ENCODE results near the gene C1orf21. TPM values are rescaled to one million over a fixed set of nuclear protein-coding genes. Genes with fewer than 3 reads are reported as not detected.

C1orf21 gene
- total RNA-seq, 1 donor from 2014 or later: 0.09 TPM

GRCh38 chr1:184465489-184466146, 78.8 kb downstream of the C1orf21 start:
- H3K4me1 Mint-ChIP-seq: no peaks in the 10 kb centered on the region
- ATAC-seq (ENCODE audit: low read depth) (no peak), DNase-seq (no peak)
- POLR2A ChIA-PET: no interaction called here
- no peaks in the 10 kb centered on the region for H3K9me3 Mint-ChIP-seq
- TF ChIP-seq CTCF (IDR thresholded peaks at IDR 0.05): no peak
- H3K4me3 Mint-ChIP-seq: no peak overlapping the region
- no peaks in the 10 kb centered on the region for H3K27me3 Mint-ChIP-seq
- no peak overlapping the region for H3K27ac Mint-ChIP-seq
- H3K36me3 Mint-ChIP-seq (ENCODE audit: low read depth): no peaks in the 10 kb centered on the region
- intact Hi-C loops (cut with micrococcal nuclease): no loop called here
- CTCF ChIA-PET: no interaction called here

GRCh38 chr1:184467295-184467694, 80.5 kb downstream of the C1orf21 start:
- Mint-ChIP-seq H3K9me3 (no peaks in the 10 kb centered on the region), H3K4me3 (no peak overlapping the region), H3K4me1 (no peaks in the 10 kb centered on the region), H3K27me3 (no peaks in the 10 kb centered on the region), H3K27ac (no peak overlapping the region), H3K36me3 (ENCODE audit: low read depth) (no peaks in the 10 kb centered on the region)
- ChIA-PET CTCF (no interaction called here), POLR2A (no interaction called here)
- intact Hi-C loops (cut with micrococcal nuclease): no loop called here
- DNase-seq: no peak
- no peak for TF ChIP-seq CTCF (IDR thresholded peaks at IDR 0.05)
- no peak for ATAC-seq (ENCODE audit: low read depth)

GRCh38 chr1:184469396-184469795, 82.6 kb downstream of the C1orf21 start:
- POLR2A ChIA-PET: no interaction called here
- no peak for TF ChIP-seq CTCF (IDR thresholded peaks at IDR 0.05)
- Mint-ChIP-seq H3K4me1 (no peaks in the 10 kb centered on the region), H3K9me3 (no peaks in the 10 kb centered on the region), H3K36me3 (ENCODE audit: low read depth) (no peaks in the 10 kb centered on the region), H3K4me3 (no peak overlapping the region), H3K27ac (no peak overlapping the region), H3K27me3 (no peaks in the 10 kb centered on the region)
- intact Hi-C loops (cut with micrococcal nuclease): no loop called here
- CTCF ChIA-PET: no interaction called here
- DNase-seq: no peak
- no peak for ATAC-seq (ENCODE audit: low read depth)

GRCh38 chr1:184471686-184472085, 84.9 kb downstream of the C1orf21 start:
- POLR2A ChIA-PET: no interaction called here
- Mint-ChIP-seq H3K27ac (no peak overlapping the region), H3K4me1 (no peaks in the 10 kb centered on the region), H3K9me3 (peaks cover 3% of the 10 kb centered on the region), H3K4me3 (no peak overlapping the region), H3K27me3 (no peaks in the 10 kb centered on the region), H3K36me3 (ENCODE audit: low read depth) (no peaks in the 10 kb centered on the region)
- CTCF ChIA-PET: no interaction called here
- DNase-seq (no peak), ATAC-seq (ENCODE audit: low read depth) (no peak)
- intact Hi-C loops (cut with micrococcal nuclease): no loop called here
- no peak for TF ChIP-seq CTCF (IDR thresholded peaks at IDR 0.05)

- POLR2A ChIA-PET: no interaction called here
- Mint-ChIP-seq H3K36me3 (ENCODE audit: low read depth) (no peaks in the 10 kb centered on the region), H3K4me3 (no peak overlapping the region), H3K4me1 (no peaks in the 10 kb centered on the region), H3K27me3 (no peaks in the 10 kb centered on the region), H3K27ac (no peak overlapping the region), H3K9me3 (peaks cover 3% of the 10 kb centered on the region)
- CTCF ChIA-PET: no interaction called here
- TF ChIP-seq CTCF (IDR thresholded peaks at IDR 0.05): no peak
- no peak for ATAC-seq (ENCODE audit: low read depth)
- DNase-seq: no peak
- intact Hi-C loops (cut with micrococcal nuclease): no loop called here
Observed at GRCh38 chr1:184472136-184472535, 85.3 kb downstream of the C1orf21 start.
